Loucy (cell line): Measurements from ENCODE around the gene CHKB.
A peak's percentile ranks its signal among the peaks of the same experiment; 100 is the strongest.

Experiments
- H2AFZ ChIP-seq: fragments of 200-600 bp; sonication (generic); 2 replicates; pipeline ENCODE4 v1.6.0; 2016; ENCODE audit warnings: antibody characterized with exemption, mild to moderate bottlenecking, low read length, moderate library complexity
- H3F3A ChIP-seq: fragments of 200-600 bp; 2 replicates; pipeline ENCODE4 v1.6.0; 2016; ENCODE audit warnings: antibody characterized with exemption, low read depth, mild to moderate bottlenecking
- H3K27me3 ChIP-seq: fragments of 200-600 bp; sonication (generic); 2 replicates; pipeline ENCODE4 v1.6.1; 2014; ENCODE audit warnings: low read length, mild to moderate bottlenecking; ENCODE audit not compliant: insufficient read depth, poor library complexity, severe bottlenecking
- H3K36me3 ChIP-seq: fragments of 200-600 bp; sonication (generic); 2 replicates; pipeline ENCODE4 v1.6.1; 2016; ENCODE audit warnings: low read length; ENCODE audit not compliant: insufficient read depth
- H3K4me1 ChIP-seq: fragments of 200-600 bp; sonication (generic); 2 replicates; pipeline ENCODE4 v1.5.1; 2014; ENCODE audit warnings: low read length, mild to moderate bottlenecking; ENCODE audit not compliant: insufficient read depth, poor library complexity, severe bottlenecking
- H3K4me2 ChIP-seq: fragments of 200-600 bp; sonication (generic); 2 replicates; pipeline ENCODE4 v1.6.0; 2014; ENCODE audit warnings: antibody characterized with exemption, low read length, low read depth, mild to moderate bottlenecking; ENCODE audit not compliant: poor library complexity, severe bottlenecking
- H3K4me3 ChIP-seq: fragments of 200-600 bp; sonication (generic); 2 replicates; pipeline ENCODE4 v1.5.1; 2014; ENCODE audit warnings: low read length, mild to moderate bottlenecking, mixed read lengths; ENCODE audit not compliant: poor library complexity, severe bottlenecking
- H3K79me2 ChIP-seq: fragments of 200-600 bp; sonication (generic); 2 replicates; pipeline ENCODE4 v1.6.1; 2014; ENCODE audit warnings: low read length; ENCODE audit not compliant: insufficient read depth
- H3K9ac ChIP-seq: fragments of 200-600 bp; sonication (generic); 2 replicates; pipeline ENCODE4 v1.6.0; 2014; ENCODE audit warnings: mild to moderate bottlenecking, low read depth, low read length, moderate library complexity; ENCODE audit not compliant: poor library complexity, severe bottlenecking
- H3K9me2 ChIP-seq: fragments of 200-600 bp; sonication (generic); replicated peaks from 2 replicates; pipeline ENCODE4 v1.6.1; 2016; ENCODE audit warnings: low read depth, low read length, mixed read lengths
- H3K9me3 ChIP-seq: fragments of 200-600 bp; sonication (generic); 2 replicates; pipeline ENCODE4 v1.6.1; 2014; ENCODE audit warnings: mild to moderate bottlenecking, antibody characterized with exemption, low read length, low read depth; ENCODE audit not compliant: insufficient read depth
- H4K20me1 ChIP-seq: fragments of 200-600 bp; sonication (generic); 2 replicates; pipeline ENCODE4 v1.6.0; 2014; ENCODE audit warnings: antibody characterized with exemption, low read length, mild to moderate bottlenecking; ENCODE audit not compliant: insufficient read depth, poor library complexity, severe bottlenecking
- CTCF ChIP-seq: fragments of 200-600 bp; sonication (generic); conservative IDR thresholded peaks from 2 replicates; pipeline ENCODE4 v1.5.1; 2014; ENCODE audit warnings: mild to moderate bottlenecking, antibody characterized with exemption, low read length
- EZH2phosphoT487 ChIP-seq: fragments of 200-600 bp; IDR thresholded peaks from 2 replicates; pipeline ENCODE4 v1.6.1; 2018; ENCODE audit warnings: antibody characterized with exemption, mild to moderate bottlenecking, moderate library complexity, borderline replicate concordance

The CHKB gene

GRCh38 chr22:50562523-50563412 is 19.9 kb downstream of the CHKB start, which contains the start of gene SYCE3:
TSS of gene SYCE3 (minus strand) at chr22:50562919. CDS start at chr22:50556405, 6,514 bp downstream.
- Histone ChIP-seq H3K4me3 (peak within 1 kb of the TSS; percentile 73), H3K4me2 (peak within 1 kb of the TSS; percentile 83), H3K9ac (peak within 1 kb of the TSS; percentile 28), H3K4me1 (peaks cover 10% of the 10 kb centered on the region), H3K36me3 (no peaks in the 10 kb centered on the region), H3K79me2 (no peaks in the 10 kb centered on the region), H3F3A (no peaks in the 10 kb centered on the region), H3K9me3 (no peaks in the 10 kb centered on the region), H3K27me3 (no peaks in the 10 kb centered on the region), H4K20me1 (no peaks in the 10 kb centered on the region), H2AFZ (peak within 1 kb of the TSS; percentile 77), H3K9me2 (no peaks in the 10 kb centered on the region)
- TF ChIP-seq CTCF (peak; percentile 70), EZH2phosphoT487 (no peak)

- H3F3A ChIP-seq = no peaks in the 10 kb centered on the region
- H2AFZ ChIP-seq = no peak overlapping the region
- peaks cover 10% of the 10 kb centered on the region for H3K4me1 ChIP-seq
- no peaks in the 10 kb centered on the region for H4K20me1 ChIP-seq
- no peak overlapping the region for H3K4me3 ChIP-seq
- H3K9me2 ChIP-seq = no peaks in the 10 kb centered on the region
- no peaks in the 10 kb centered on the region for H3K36me3 ChIP-seq
- no peaks in the 10 kb centered on the region for H3K9me3 ChIP-seq
- no peaks in the 10 kb centered on the region for H3K27me3 ChIP-seq
- H3K9ac ChIP-seq = no peak overlapping the region
- no peak overlapping the region for H3K4me2 ChIP-seq
- TF ChIP-seq EZH2phosphoT487 = no peak
- no peak for TF ChIP-seq CTCF
- H3K79me2 ChIP-seq = no peaks in the 10 kb centered on the region
These were observed 21.0 kb downstream of the CHKB start for GRCh38 chr22:50561401-50562358.

GRCh38 chr22:50560034-50560433 is 22.6 kb downstream of the CHKB start:
- Histone ChIP-seq H3K36me3 (no peaks in the 10 kb centered on the region), H3F3A (no peaks in the 10 kb centered on the region), H2AFZ (no peak overlapping the region), H3K9me2 (no peaks in the 10 kb centered on the region), H3K9ac (no peak overlapping the region), H3K27me3 (no peaks in the 10 kb centered on the region), H3K4me1 (peaks cover 10% of the 10 kb centered on the region), H3K9me3 (no peaks in the 10 kb centered on the region), H3K79me2 (no peaks in the 10 kb centered on the region), H4K20me1 (no peaks in the 10 kb centered on the region), H3K4me3 (no peak overlapping the region), H3K4me2 (no peak overlapping the region)
- TF ChIP-seq EZH2phosphoT487 (no peak), CTCF (no peak)
